ENCODE data around the gene BMERB1. TPM values are rescaled to one million over a fixed set of nuclear protein-coding genes. Genes with fewer than 3 reads are reported as not detected.

BMERB1 gene
- total and polyA plus RNA-seq, 9 of the 15 experiments (the other 6 are each of a cell fraction or from before 2014, with no cell fraction given) = 0.29 to 2.9 (median 0.94) TPM

DNA sequence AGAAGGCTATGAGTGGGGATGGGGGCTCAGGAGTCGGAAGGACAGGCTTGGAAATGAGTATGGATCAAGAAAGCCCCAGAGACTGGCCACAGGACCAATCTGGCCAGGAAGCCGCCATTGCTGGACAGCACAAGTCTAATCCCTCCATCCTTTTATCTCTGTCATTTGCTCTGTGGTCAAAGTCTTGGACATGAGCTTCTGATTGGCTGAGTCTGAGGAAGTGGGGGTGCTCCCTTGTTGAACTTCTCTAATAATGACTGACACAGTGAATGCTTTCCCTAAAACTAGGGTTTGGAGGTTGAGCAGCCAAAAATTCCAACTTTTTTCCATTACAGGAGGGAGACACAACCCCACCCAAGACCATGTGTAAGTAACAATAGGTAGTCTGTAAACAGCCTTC, 111.2 kb downstream of the BMERB1 start (continued):
- TF ChIP-seq, protein P1, sequence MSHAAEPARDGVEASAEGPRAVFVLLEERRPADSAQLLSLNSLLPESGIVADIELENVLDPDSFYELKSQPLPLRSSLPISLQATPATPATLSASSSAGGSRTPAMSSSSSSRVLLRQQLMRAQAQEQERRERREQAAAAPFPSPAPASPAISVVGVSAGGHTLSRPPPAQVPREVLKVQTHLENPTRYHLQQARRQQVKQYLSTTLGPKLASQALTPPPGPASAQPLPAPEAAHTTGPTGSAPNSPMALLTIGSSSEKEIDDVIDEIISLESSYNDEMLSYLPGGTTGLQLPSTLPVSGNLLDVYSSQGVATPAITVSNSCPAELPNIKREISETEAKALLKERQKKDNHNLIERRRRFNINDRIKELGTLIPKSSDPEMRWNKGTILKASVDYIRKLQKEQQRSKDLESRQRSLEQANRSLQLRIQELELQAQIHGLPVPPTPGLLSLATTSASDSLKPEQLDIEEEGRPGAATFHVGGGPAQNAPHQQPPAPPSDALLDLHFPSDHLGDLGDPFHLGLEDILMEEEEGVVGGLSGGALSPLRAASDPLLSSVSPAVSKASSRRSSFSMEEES (CRISPR knock-in tag; IDR thresholded peaks at IDR 0.05) = no peak
- TF ChIP-seq XRCC4 (IDR thresholded peaks at IDR 0.05; ENCODE audit: extremely low read depth, insufficient read depth, insufficient read length) (no peak), RBM15 (IDR thresholded peaks at IDR 0.05; ENCODE audit: insufficient read depth, low read length) (no peak), CUX1 (CRISPR knock-in tag; IDR thresholded peaks at IDR 0.05) (no peak), IFI16 (CRISPR knock-in tag; IDR thresholded peaks at IDR 0.05) (no peak), CHCHD3 (CRISPR knock-in tag; IDR thresholded peaks at IDR 0.05) (no peak), ZNF695 (CRISPR knock-in tag; IDR thresholded peaks at IDR 0.05) (no peak), CXXC5 (CRISPR knock-in tag; IDR thresholded peaks at IDR 0.05) (no peak), ZNF134 (CRISPR knock-in tag; conservative IDR thresholded peaks at IDR 0.05) (no peak), RCOR1 (IDR thresholded peaks at IDR 0.05; ENCODE audit: borderline replicate concordance in 1 of 2, low read depth in 2 of 2, low read length in 2 of 2) (peak in 1 of 2 experiments; percentile 44; a peak in 1 of 4 replicates), KLF16 (IDR thresholded peaks at IDR 0.05) (no peak), SIN3B (IDR thresholded peaks at IDR 0.05; ENCODE audit: low read depth) (no peak), ZNF766 (CRISPR knock-in tag; conservative IDR thresholded peaks at IDR 0.05) (no peak), NFYB (IDR thresholded peaks at IDR 0.05; ENCODE audit: extremely low read depth, insufficient read length) (peak; percentile 55), CBX5 (IDR thresholded peaks at IDR 0.05; ENCODE audit: borderline replicate concordance, low read depth) (no peak), ETV5 (CRISPR knock-in tag; IDR thresholded peaks at IDR 0.05; ENCODE audit: low read depth) (no peak), U2AF1 (optimal IDR thresholded peaks at IDR 0.05; ENCODE audit: low read depth, low read length) (no peak)
- TF ChIP-seq, protein P2, sequence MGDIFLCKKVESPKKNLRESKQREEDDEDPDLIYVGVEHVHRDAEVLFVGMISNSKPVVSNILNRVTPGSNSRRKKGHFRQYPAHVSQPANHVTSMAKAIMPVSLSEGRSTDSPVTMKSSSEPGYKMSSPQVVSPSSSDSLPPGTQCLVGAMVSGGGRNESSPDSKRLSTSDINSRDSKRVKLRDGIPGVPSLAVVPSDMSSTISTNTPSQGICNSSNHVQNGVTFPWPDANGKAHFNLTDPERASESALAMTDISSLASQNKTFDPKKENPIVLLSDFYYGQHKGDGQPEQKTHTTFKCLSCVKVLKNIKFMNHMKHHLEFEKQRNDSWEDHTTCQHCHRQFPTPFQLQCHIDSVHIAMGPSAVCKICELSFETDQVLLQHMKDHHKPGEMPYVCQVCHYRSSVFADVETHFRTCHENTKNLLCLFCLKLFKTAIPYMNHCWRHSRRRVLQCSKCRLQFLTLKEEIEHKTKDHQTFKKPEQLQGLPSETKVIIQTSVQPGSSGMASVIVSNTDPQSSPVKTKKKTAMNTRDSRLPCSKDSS (IDR thresholded peaks at IDR 0.05; ENCODE audit: low read depth, partially characterized antibody) = no peak
- TF ChIP-seq, protein P3, sequence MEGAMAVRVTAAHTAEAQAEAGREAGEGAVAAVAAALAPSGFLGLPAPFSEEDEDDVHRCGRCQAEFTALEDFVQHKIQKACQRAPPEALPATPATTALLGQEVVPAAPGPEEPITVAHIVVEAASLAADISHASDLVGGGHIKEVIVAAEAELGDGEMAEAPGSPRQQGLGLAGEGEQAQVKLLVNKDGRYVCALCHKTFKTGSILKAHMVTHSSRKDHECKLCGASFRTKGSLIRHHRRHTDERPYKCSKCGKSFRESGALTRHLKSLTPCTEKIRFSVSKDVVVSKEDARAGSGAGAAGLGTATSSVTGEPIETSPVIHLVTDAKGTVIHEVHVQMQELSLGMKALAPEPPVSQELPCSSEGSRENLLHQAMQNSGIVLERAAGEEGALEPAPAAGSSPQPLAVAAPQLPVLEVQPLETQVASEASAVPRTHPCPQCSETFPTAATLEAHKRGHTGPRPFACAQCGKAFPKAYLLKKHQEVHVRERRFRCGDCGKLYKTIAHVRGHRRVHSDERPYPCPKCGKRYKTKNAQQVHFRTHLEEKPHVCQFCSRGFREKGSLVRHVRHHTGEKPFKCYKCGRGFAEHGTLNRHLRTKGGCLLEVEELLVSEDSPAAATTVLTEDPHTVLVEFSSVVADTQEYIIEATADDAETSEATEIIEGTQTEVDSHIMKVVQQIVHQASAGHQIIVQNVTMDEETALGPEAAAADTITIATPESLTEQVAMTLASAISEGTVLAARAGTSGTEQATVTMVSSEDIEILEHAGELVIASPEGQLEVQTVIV (CRISPR knock-in tag; IDR thresholded peaks at IDR 0.05; ENCODE audit: borderline replicate concordance) = no peak

Measured in K562 (cell line).